Ishikawa (cell line): Measurements from ENCODE around the gene ABLIM2.
A peak's percentile ranks its signal among the peaks of the same experiment; 100 is the strongest.

ENCODE experiments used
- CEBPB ChIP-seq: IDR thresholded peaks from 2 replicates; pipeline ENCODE4 v1.6.1; 2012
- CREB1 ChIP-seq: IDR thresholded peaks from 2 replicates; pipeline ENCODE4 v1.6.1; 2012; ENCODE audit warnings: low read depth
- EGR1 ChIP-seq: IDR thresholded peaks from 2 replicates; pipeline ENCODE4 v1.6.1; 2012
- EP300 ChIP-seq: IDR thresholded peaks from 2 replicates; pipeline ENCODE4 v1.6.1; 2012; ENCODE audit warnings: borderline replicate concordance
- FOXM1 ChIP-seq: IDR thresholded peaks from 2 replicates; pipeline ENCODE4 v1.6.1; 2012; ENCODE audit warnings: low read depth, borderline replicate concordance
- MAX ChIP-seq: IDR thresholded peaks from 2 replicates; pipeline ENCODE4 v1.6.1; 2012
- NFIC ChIP-seq: IDR thresholded peaks from 2 replicates; pipeline ENCODE4 v1.6.1; 2012
- RAD21 ChIP-seq: IDR thresholded peaks from 2 replicates; pipeline ENCODE4 v1.6.1; 2012; ENCODE audit warnings: low read depth
- REST ChIP-seq: IDR thresholded peaks from 2 replicates; pipeline ENCODE4 v1.6.1; 2012; ENCODE audit warnings: low read depth, mild to moderate bottlenecking
- TAF1 ChIP-seq: IDR thresholded peaks from 2 replicates; pipeline ENCODE4 v1.6.1; 2012; ENCODE audit warnings: low read depth, mild to moderate bottlenecking
- TCF12 ChIP-seq: IDR thresholded peaks from 2 replicates; pipeline ENCODE4 v1.6.1; 2012; ENCODE audit warnings: low read depth
- TEAD4 ChIP-seq: IDR thresholded peaks from 2 replicates; pipeline ENCODE4 v1.6.1; 2012
- USF1 ChIP-seq: IDR thresholded peaks from 2 replicates; pipeline ENCODE4 v1.6.1; 2012
- YY1 ChIP-seq: IDR thresholded peaks from 2 replicates; pipeline ENCODE4 v1.6.1; 2012; ENCODE audit warnings: low read depth
- ZBTB7A ChIP-seq: IDR thresholded peaks from 2 replicates; pipeline ENCODE4 v1.6.1; 2012; ENCODE audit warnings: low read depth

ABLIM2 gene

GRCh38 chr4:8128100-8128856, 30.3 kb downstream of the ABLIM2 start:
- peak; percentile 38; the same call in 1 of the 2 replicates for TF ChIP-seq MAX
- TF ChIP-seq REST: no peak
- TF ChIP-seq ZBTB7A: no peak

GRCh38 chr4:8127051-8127826, 31.4 kb downstream of the ABLIM2 start:
- TF ChIP-seq NFIC: no peak
- no peak for TF ChIP-seq YY1
- TF ChIP-seq TEAD4: no peak
- no peak for TF ChIP-seq CREB1
- TF ChIP-seq TAF1: no peak
- no peak for TF ChIP-seq EGR1
- TF ChIP-seq FOXM1: no peak
- TF ChIP-seq MAX: no peak
- no peak for TF ChIP-seq CEBPB
- TF ChIP-seq RAD21: no peak

GRCh38 chr4:8126523-8126922, 32.1 kb downstream of the ABLIM2 start:
- no peak for TF ChIP-seq YY1
- no peak for TF ChIP-seq USF1
- TF ChIP-seq EGR1: no peak
- TF ChIP-seq NFIC: no peak
- TF ChIP-seq EP300: no peak
- TF ChIP-seq TEAD4: no peak
- TF ChIP-seq MAX: no peak
- no peak for TF ChIP-seq ZBTB7A
- no peak for TF ChIP-seq REST
- no peak for TF ChIP-seq RAD21
- TF ChIP-seq CREB1: no peak
- no peak for TF ChIP-seq TCF12
- no peak for TF ChIP-seq FOXM1
- no peak for TF ChIP-seq CEBPB
- TF ChIP-seq TAF1: no peak

- no peak for TF ChIP-seq REST
- TF ChIP-seq TAF1: no peak
- no peak for TF ChIP-seq USF1
- TF ChIP-seq ZBTB7A: no peak
- TF ChIP-seq TEAD4: no peak
- no peak for TF ChIP-seq CREB1
- no peak for TF ChIP-seq EGR1
- no peak for TF ChIP-seq RAD21
- no peak for TF ChIP-seq MAX
- no peak for TF ChIP-seq CEBPB
- no peak for TF ChIP-seq FOXM1
- no peak for TF ChIP-seq EP300
- TF ChIP-seq NFIC: no peak
- TF ChIP-seq TCF12: no peak
- no peak for TF ChIP-seq YY1
Observed at GRCh38 chr4:8125526-8126056, 33.0 kb downstream of the ABLIM2 start.
